Liver (tissue), 9 donors: ENCODE results near the gene DOK6. TPM values are rescaled to one million over a fixed set of nuclear protein-coding genes. Genes with fewer than 3 reads are reported as not detected.

Source experiments
- DNase-seq: peaks from one replicate; pipeline ENCODE4 v3.0.0-alpha.2; 2017; ENCODE audit warnings: low spot score
- H3K27ac ChIP-seq, 2 donors: one replicate each; pipeline ENCODE4 v1.7.0; 2013; ENCODE audit warnings: inconsistent platforms in 2 of 2, low read length in 2 of 2, control low read depth in 1 of 2, low read depth in 1 of 2, mild to moderate bottlenecking in 1 of 2
- H3K27me3 ChIP-seq, 4 donors: one replicate each; pipeline versions ENCODE4 v1.6.1 to v1.7.0; 2013; ENCODE audit warnings: low read length in 3 of 4, inconsistent platforms in 1 of 4, mild to moderate bottlenecking in 1 of 4, moderate library complexity in 1 of 4; ENCODE audit not compliant: control insufficient read depth in 4 of 4, insufficient read depth in 4 of 4
- H3K36me3 ChIP-seq, 4 donors: one replicate each; pipeline versions ENCODE4 v1.6.1 to v1.7.0; 2013; ENCODE audit warnings: low read length in 3 of 4, mild to moderate bottlenecking in 3 of 4, low read depth in 1 of 4, moderate library complexity in 1 of 4; ENCODE audit not compliant: control insufficient read depth in 4 of 4, insufficient read depth in 3 of 4
- H3K4me1 ChIP-seq, 4 donors: one replicate each; pipeline versions ENCODE4 v1.6.1 to v1.7.0; 2013; ENCODE audit warnings: low read length in 3 of 4, mild to moderate bottlenecking in 3 of 4, moderate library complexity in 1 of 4; ENCODE audit not compliant: control insufficient read depth in 4 of 4, insufficient read depth in 4 of 4
- H3K4me3 ChIP-seq, 3 donors: one replicate each; pipeline versions ENCODE4 v1.6.1 to v1.7.0; 2013; ENCODE audit warnings: low read length in 3 of 3, control low read depth in 1 of 3, low read depth in 1 of 3, mild to moderate bottlenecking in 1 of 3
- H3K9ac ChIP-seq, 2 donors: one replicate each; pipeline ENCODE4 v1.7.0; 2013; ENCODE audit warnings: low read length in 2 of 2, mild to moderate bottlenecking in 2 of 2, moderate library complexity in 2 of 2, control low read depth in 1 of 2, low read depth in 1 of 2
- H3K9me3 ChIP-seq, 4 donors: one replicate each; pipeline versions ENCODE4 v1.6.1 to v1.7.0; 2013; ENCODE audit warnings: low read length in 3 of 4; ENCODE audit not compliant: control insufficient read depth in 4 of 4
- ATF3 ChIP-seq: IDR thresholded peaks from 2 replicates; pipeline ENCODE4 v1.6.1; 2016; ENCODE audit warnings: antibody characterized with exemption
- EGR1 ChIP-seq, 2 donors: IDR thresholded peaks; 2 replicates each; pipeline ENCODE4 v1.6.1; 2016 to 2018; ENCODE audit warnings: antibody characterized with exemption in 2 of 2, low read depth in 2 of 2
- FOXA1 ChIP-seq: IDR thresholded peaks from 2 replicates; pipeline ENCODE4 v1.6.1; 2016; ENCODE audit warnings: antibody characterized with exemption
- FOXA2 ChIP-seq: IDR thresholded peaks from 2 replicates; pipeline ENCODE4 v1.6.1; 2016; ENCODE audit warnings: antibody characterized with exemption
- GABPA ChIP-seq, 2 donors: IDR thresholded peaks in 1 of 2; conservative IDR thresholded peaks in 1 of 2; 2 replicates each; pipeline ENCODE4 v1.6.1; 2016; ENCODE audit warnings: antibody characterized with exemption in 2 of 2, mild to moderate bottlenecking in 1 of 2, moderate library complexity in 1 of 2
- HNF4A ChIP-seq, 2 donors: conservative IDR thresholded peaks; 2 replicates each; pipeline ENCODE4 v1.6.1; 2016; ENCODE audit warnings: antibody characterized with exemption in 2 of 2, mild to moderate bottlenecking in 2 of 2
- HNF4G ChIP-seq: IDR thresholded peaks from 2 replicates; pipeline ENCODE4 v1.6.1; 2016; ENCODE audit warnings: antibody characterized with exemption
- JUND ChIP-seq, 2 donors: IDR thresholded peaks; 2 replicates each; pipeline ENCODE4 v1.6.1; 2016; ENCODE audit warnings: antibody characterized with exemption in 2 of 2
- NR2F2 ChIP-seq: IDR thresholded peaks from 2 replicates; pipeline ENCODE4 v1.6.1; 2016; ENCODE audit warnings: antibody characterized with exemption
- RAD21 ChIP-seq, 2 donors: IDR thresholded peaks; 2 replicates each; pipeline ENCODE4 v1.6.1; 2016; ENCODE audit warnings: antibody characterized with exemption in 2 of 2, mild to moderate bottlenecking in 2 of 2
- REST ChIP-seq: IDR thresholded peaks from 2 replicates; pipeline ENCODE4 v1.6.1; 2016; ENCODE audit warnings: antibody characterized with exemption, mild to moderate bottlenecking
- RXRA ChIP-seq, 2 donors: IDR thresholded peaks; 2 replicates each; pipeline ENCODE4 v1.6.1; 2017 to 2018; ENCODE audit warnings: antibody characterized with exemption in 2 of 2, mild to moderate bottlenecking in 1 of 2
- SP1 ChIP-seq: IDR thresholded peaks from 2 replicates; pipeline ENCODE4 v1.6.1; 2018; ENCODE audit warnings: antibody characterized with exemption, mild to moderate bottlenecking
- TAF1 ChIP-seq: conservative IDR thresholded peaks from 2 replicates; pipeline ENCODE4 v1.6.1; 2016; ENCODE audit warnings: antibody characterized with exemption, mild to moderate bottlenecking
- YY1 ChIP-seq: IDR thresholded peaks from 2 replicates; pipeline ENCODE4 v1.6.1; 2016; ENCODE audit warnings: antibody characterized with exemption, mild to moderate bottlenecking
- WGBS: extraction: QIAGEN DNeasy Blood & Tissue Kit; methylation state at CpG from one replicate; pipeline ENCODE4 v1.1.7; 2013; 5-methylcytosine and 5-hydroxymethylcytosine counted together
- polyA plus RNA-seq, 2 donors: library from polyadenylated mRNA; stranded (reverse) in 1 of 2; unstranded in 1 of 2; fragments of 200-250 nt in 1 of 2; fragments of >200 nt in 1 of 2; fragmentation: Nextera tagmentation in 1 of 2; extraction: Ambion mirVana in 1 of 2; gene quantifications; one replicate each; pipeline versions ENCODE4 v1.2.1 to v1.2.3, GENCODE V29; 2013 to 2015
- total RNA-seq, 2 donors: library from RNA; depleted of rRNA; stranded (reverse); fragments of >200 nt; gene quantifications; one replicate each; pipeline ENCODE4 v1.2.3, GENCODE V29; 2014
- TF ChIP-seq, protein P1 (sequence below): fragments of 150-350 bp; IDR thresholded peaks from 2 replicates; pipeline ENCODE4 v1.5.1; 2017; ENCODE audit warnings: improper control_type of control experiment, low read depth, low read length; ENCODE audit not compliant: missing input control
- TF ChIP-seq, protein P2 (sequence below): IDR thresholded peaks from 2 replicates; pipeline ENCODE4 v1.6.1; 2016; ENCODE audit warnings: antibody characterized with exemption
- donor health status: healthy.
- donor health status: healthy.
- donor health status: healthy.
- donor health status: healthy.
- donor health status: healthy.

The DOK6 gene
- total RNA-seq (1 to 10 TPM; 1.0 to 1.1 TPM), polyA plus RNA-seq (under 1 TPM; 0.08 to 0.33 TPM)

DNA sequence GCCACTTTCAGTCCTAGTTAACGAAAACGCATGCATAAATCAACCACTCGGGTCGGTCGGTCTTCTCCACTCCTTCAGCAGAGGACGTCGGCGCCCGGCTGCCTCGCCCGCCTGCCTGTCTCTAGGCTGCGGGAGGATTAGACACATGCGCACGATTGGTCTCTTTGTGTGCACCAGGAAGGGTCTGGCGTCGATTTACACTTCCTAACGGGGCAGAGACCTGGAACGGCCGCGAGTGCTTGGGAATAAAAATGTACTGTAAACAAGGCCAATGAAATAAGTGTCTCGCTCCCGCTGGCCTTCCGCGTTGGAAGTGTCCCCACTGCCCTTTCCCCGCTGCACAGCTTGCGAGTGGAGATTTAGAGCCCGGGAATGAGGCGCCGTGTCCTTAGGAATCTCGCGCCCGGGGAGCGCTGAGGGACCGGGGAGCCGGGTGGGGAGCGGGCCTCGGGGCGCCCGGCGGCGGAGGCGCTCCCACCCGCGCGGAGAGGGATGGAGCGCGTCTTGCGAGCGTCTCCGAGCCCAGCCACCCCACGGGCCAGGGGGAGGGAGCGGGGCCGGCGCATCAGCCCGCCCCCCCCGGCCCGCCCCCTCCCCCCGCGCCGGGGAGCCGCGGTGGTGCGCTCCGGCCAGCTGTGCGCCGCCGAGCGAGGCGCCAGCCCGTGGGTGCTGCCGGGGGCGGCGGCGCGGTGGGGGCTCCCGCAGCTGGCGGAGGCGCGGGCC lies at the start of gene DOK6:
Gene DOK6, plus strand, starts transcription at position 636 of the 723 bp plus-strand sequence.
- TF ChIP-seq RAD21 (IDR thresholded peaks at IDR 0.05) (peak in 1 of 2 donors; percentile 26), REST (no peak), HNF4A (conservative IDR thresholded peaks at IDR 0.05) (peak in 1 of 2 donors; percentile 5), YY1 (no peak), GABPA (IDR thresholded peaks at IDR 0.05 in 1 of 2, conservative IDR thresholded peaks at IDR 0.05 in 1 of 2) (no peak), JUND (IDR thresholded peaks at IDR 0.05) (no peak), FOXA1 (no peak)
- Histone ChIP-seq H3K27me3 (no peaks in the 10 kb centered on the region), H3K9ac (no peak within 1 kb of the TSS), H3K4me3 (peak within 1 kb of the TSS; percentile 78 to 94 (median 90)), H3K36me3 (no peaks in the 10 kb centered on the region), H3K4me1 (peaks cover 7 to 25% (median 17%) of the 10 kb centered on the region in 4 donors), H3K9me3 (no peaks in the 10 kb centered on the region), H3K27ac (peak within 1 kb of the TSS; percentile 49 to 77)
- DNase-seq = peak; percentile 36
- WGBS = under 1% methylated on average over 79 of the region's 79 CpGs

DNA sequence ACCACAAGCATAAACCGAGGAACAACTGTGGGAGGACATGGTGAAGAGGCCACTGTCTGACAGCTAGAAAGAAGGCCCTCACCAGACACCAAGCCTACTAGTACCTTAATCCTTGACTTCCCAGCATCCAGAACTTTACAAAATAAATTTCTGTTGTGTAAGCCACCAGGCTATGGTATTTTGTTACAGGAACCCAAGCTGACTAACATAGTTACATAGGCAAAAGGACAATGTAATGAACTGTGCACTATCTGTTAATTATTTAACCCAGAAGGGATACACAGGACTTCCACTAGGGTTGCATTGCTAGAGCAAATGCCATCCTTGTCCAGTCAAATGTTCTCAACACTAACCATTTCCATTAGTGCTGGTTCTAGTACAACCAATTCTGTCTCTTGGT lies 47.7 kb upstream of the DOK6 start:
- Histone ChIP-seq H3K27me3 (no peaks in the 10 kb centered on the region), H3K9me3 (no peaks in the 10 kb centered on the region), H3K4me1 (no peaks in the 10 kb centered on the region), H3K27ac (no peak overlapping the region), H3K4me3 (no peak overlapping the region), H3K9ac (no peak overlapping the region), H3K36me3 (no peaks in the 10 kb centered on the region)
- DNase-seq = no peak
- 96% methylated on average over 1 of the region's 1 CpG for WGBS
- TF ChIP-seq, protein P1, sequence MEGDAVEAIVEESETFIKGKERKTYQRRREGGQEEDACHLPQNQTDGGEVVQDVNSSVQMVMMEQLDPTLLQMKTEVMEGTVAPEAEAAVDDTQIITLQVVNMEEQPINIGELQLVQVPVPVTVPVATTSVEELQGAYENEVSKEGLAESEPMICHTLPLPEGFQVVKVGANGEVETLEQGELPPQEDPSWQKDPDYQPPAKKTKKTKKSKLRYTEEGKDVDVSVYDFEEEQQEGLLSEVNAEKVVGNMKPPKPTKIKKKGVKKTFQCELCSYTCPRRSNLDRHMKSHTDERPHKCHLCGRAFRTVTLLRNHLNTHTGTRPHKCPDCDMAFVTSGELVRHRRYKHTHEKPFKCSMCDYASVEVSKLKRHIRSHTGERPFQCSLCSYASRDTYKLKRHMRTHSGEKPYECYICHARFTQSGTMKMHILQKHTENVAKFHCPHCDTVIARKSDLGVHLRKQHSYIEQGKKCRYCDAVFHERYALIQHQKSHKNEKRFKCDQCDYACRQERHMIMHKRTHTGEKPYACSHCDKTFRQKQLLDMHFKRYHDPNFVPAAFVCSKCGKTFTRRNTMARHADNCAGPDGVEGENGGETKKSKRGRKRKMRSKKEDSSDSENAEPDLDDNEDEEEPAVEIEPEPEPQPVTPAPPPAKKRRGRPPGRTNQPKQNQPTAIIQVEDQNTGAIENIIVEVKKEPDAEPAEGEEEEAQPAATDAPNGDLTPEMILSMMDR = no peak
- no peak for TF ChIP-seq NR2F2
- no peak for TF ChIP-seq TAF1
- no peak for TF ChIP-seq FOXA1
- TF ChIP-seq HNF4G = no peak
- no peak for TF ChIP-seq SP1
- no peak for TF ChIP-seq RAD21 (IDR thresholded peaks at IDR 0.05)
- no peak for TF ChIP-seq RXRA (IDR thresholded peaks at IDR 0.05)
- no peak for TF ChIP-seq GABPA (IDR thresholded peaks at IDR 0.05 in 1 of 2, conservative IDR thresholded peaks at IDR 0.05 in 1 of 2)
- TF ChIP-seq, protein P2, sequence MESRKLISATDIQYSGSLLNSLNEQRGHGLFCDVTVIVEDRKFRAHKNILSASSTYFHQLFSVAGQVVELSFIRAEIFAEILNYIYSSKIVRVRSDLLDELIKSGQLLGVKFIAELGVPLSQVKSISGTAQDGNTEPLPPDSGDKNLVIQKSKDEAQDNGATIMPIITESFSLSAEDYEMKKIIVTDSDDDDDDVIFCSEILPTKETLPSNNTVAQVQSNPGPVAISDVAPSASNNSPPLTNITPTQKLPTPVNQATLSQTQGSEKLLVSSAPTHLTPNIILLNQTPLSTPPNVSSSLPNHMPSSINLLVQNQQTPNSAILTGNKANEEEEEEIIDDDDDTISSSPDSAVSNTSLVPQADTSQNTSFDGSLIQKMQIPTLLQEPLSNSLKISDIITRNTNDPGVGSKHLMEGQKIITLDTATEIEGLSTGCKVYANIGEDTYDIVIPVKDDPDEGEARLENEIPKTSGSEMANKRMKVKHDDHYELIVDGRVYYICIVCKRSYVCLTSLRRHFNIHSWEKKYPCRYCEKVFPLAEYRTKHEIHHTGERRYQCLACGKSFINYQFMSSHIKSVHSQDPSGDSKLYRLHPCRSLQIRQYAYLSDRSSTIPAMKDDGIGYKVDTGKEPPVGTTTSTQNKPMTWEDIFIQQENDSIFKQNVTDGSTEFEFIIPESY = no peak
- no peak for TF ChIP-seq EGR1 (IDR thresholded peaks at IDR 0.05; ENCODE audit: low read depth in 2 of 2)
- TF ChIP-seq REST = no peak
- TF ChIP-seq ATF3 = no peak
- TF ChIP-seq FOXA2 = no peak
